ENCODE data around the gene RPS10. TPM values are rescaled to one million over a fixed set of nuclear protein-coding genes. Genes with fewer than 3 reads are reported as not detected.

Gene RPS10
- total RNA-seq, 1 experiment from 2014 or later: 1,363 TPM

- no peak for TF ChIP-seq REST (IDR thresholded peaks at IDR 0.05; ENCODE audit: insufficient read depth in 1 of 2, low read depth in 2 of 2, low read length in 1 of 2)
- no peak for TF ChIP-seq SIN3A (IDR thresholded peaks at IDR 0.05; ENCODE audit: borderline replicate concordance, insufficient read depth, low read depth, low read length)
- TF ChIP-seq CTCF (IDR thresholded peaks at IDR 0.05): no peak
- TF ChIP-seq POLR2AphosphoS5 (IDR thresholded peaks at IDR 0.05; ENCODE audit: low read depth, low read length): no peak
- no peak for TF ChIP-seq TCF7L2 (IDR thresholded peaks at IDR 0.05; ENCODE audit: low read depth, low read length)
- ATAC-seq: no peak
- no peak for DNase-seq (ENCODE audit: low read depth, low spot score)
- no peaks in the 10 kb centered on the region for H3K27me3 ChIP-seq (ENCODE audit: control insufficient read depth, insufficient read depth, low read length)
- no TSS peak for BruUV-seq (replicated peaks)
- CTCF ChIA-PET: interaction anchor here (0.5 to 3.6 kb wide), 3 partner anchors 23 to 147 kb away, joined by 3 to 19 read pairs (median 4); no protein-coding TSS in a partner anchor
- in situ Hi-C loops (cut with HindIII; ENCODE audit: low pct_unique_long_range_greater_than_20kb, low sequenced_read_pairs): no loop called here
- no peak overlapping the region for H3K27ac ChIP-seq (ENCODE audit: low read length)
- POLR2A ChIA-PET: no interaction called here
- H3K4me3 ChIP-seq (ENCODE audit: low read depth in 2 of 2, low read length in 2 of 2): no peak overlapping the region
- intact Hi-C loops (cut with micrococcal nuclease; ENCODE audit: unreplicated experiment): loop anchor here (5.0 kb wide), 1 partner anchor 145 kb away; no protein-coding TSS in a partner anchor
- no peaks in the 10 kb centered on the region for H3K36me3 ChIP-seq (ENCODE audit: control insufficient read depth, insufficient read depth, low read length)
- no peaks in the 10 kb centered on the region for H3K9me3 ChIP-seq (ENCODE audit: control insufficient read depth, insufficient read depth, low read depth, low read length)
- no peaks in the 10 kb centered on the region for H3K4me1 ChIP-seq (ENCODE audit: control insufficient read depth, insufficient read depth, low read length)
Observed at GRCh38 chr6:34462010-34462409, 36.1 kb upstream of the RPS10 start.

GRCh38 chr6:34460796-34461507 lies 35.1 kb upstream of the RPS10 start:
- no peak for ATAC-seq
- intact Hi-C loops (cut with micrococcal nuclease; ENCODE audit: unreplicated experiment): loop anchor here (5.0 kb wide), 1 partner anchor 146 kb away; no protein-coding TSS in a partner anchor
- POLR2A ChIA-PET: no interaction called here

More at GRCh38 chr6:34460796-34461507, 35.1 kb upstream of the RPS10 start:
- H3K4me1 ChIP-seq (ENCODE audit: control insufficient read depth, insufficient read depth, low read length): no peaks in the 10 kb centered on the region
- in situ Hi-C loops (cut with HindIII; ENCODE audit: low pct_unique_long_range_greater_than_20kb, low sequenced_read_pairs): no loop called here
- H3K27ac ChIP-seq (ENCODE audit: low read length): no peak overlapping the region
- no peaks in the 10 kb centered on the region for H3K27me3 ChIP-seq (ENCODE audit: control insufficient read depth, insufficient read depth, low read length)
- no TSS peak for BruUV-seq (replicated peaks)
- H3K9me3 ChIP-seq (ENCODE audit: control insufficient read depth, insufficient read depth, low read depth, low read length): no peaks in the 10 kb centered on the region
- no peaks in the 10 kb centered on the region for H3K36me3 ChIP-seq (ENCODE audit: control insufficient read depth, insufficient read depth, low read length)
- DNase-seq (ENCODE audit: low read depth, low spot score): no peak
- TF ChIP-seq REST (IDR thresholded peaks at IDR 0.05; ENCODE audit: insufficient read depth in 1 of 2, low read depth in 2 of 2, low read length in 1 of 2) (no peak), TCF7L2 (IDR thresholded peaks at IDR 0.05; ENCODE audit: low read depth, low read length) (no peak), POLR2AphosphoS5 (IDR thresholded peaks at IDR 0.05; ENCODE audit: low read depth, low read length) (no peak), CTCF (IDR thresholded peaks at IDR 0.05) (no peak), SIN3A (IDR thresholded peaks at IDR 0.05; ENCODE audit: borderline replicate concordance, insufficient read depth, low read depth, low read length) (no peak)
- CTCF ChIA-PET: interaction anchor here (0.7 to 3.6 kb wide), 4 partner anchors 117 to 150 kb away, joined by 3 to 19 read pairs (median 3); no protein-coding TSS in a partner anchor
- no peak overlapping the region for H3K4me3 ChIP-seq (ENCODE audit: low read depth in 2 of 2, low read length in 2 of 2)

Data from Panc1 (cell line).